Astrocyte of the cerebellum (primary cell): Measurements from ENCODE around the gene NTM.

Source experiments
- DNase-seq: peaks from one replicate; pipeline ENCODE4 v3.0.0-alpha.2; 2011; ENCODE audit warnings: low read depth
- H3K4me3 ChIP-seq: 2 replicates; pipeline ENCODE4 v1.5.1; 2011; ENCODE audit warnings: mild to moderate bottlenecking, low read depth, low read length, moderate library complexity
- in situ Hi-C: cut with HindIII; loops from 2 replicates; pipeline ENCODE4 v1.10.0; 2017; ENCODE audit warnings: low sequenced_read_pairs
- TF ChIP-seq, protein P1 (sequence below): IDR thresholded peaks from 2 replicates; pipeline ENCODE4 v1.5.1; 2012; ENCODE audit warnings: low read length, low read depth, moderate library complexity, mild to moderate bottlenecking; ENCODE audit errors: missing control alignments

NTM gene

DNA sequence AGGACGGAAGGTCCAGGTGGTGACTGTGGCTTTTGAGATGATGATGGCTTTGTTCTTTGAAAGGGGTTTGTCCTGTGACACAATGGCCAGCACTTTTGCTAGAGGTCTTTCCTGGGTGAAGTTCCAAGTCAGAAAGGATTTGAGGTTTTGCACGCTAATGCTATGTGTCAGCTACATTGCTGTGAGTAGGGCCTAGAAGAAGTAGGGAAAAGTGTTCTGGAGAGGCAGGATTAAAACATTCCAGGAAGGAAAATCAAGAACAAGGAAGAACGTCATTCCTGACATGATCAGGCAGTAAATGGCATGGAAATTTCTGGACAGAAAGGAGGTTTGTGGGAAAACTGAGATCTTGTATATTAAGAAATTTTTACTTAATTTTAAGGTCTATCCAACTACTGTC is 290.7 kb downstream of the NTM start:
- no peak for DNase-seq
- in situ Hi-C loops: loop anchor here (25.0 kb wide), 1 partner anchor 599 kb away; no protein-coding TSS in a partner anchor

DNA sequence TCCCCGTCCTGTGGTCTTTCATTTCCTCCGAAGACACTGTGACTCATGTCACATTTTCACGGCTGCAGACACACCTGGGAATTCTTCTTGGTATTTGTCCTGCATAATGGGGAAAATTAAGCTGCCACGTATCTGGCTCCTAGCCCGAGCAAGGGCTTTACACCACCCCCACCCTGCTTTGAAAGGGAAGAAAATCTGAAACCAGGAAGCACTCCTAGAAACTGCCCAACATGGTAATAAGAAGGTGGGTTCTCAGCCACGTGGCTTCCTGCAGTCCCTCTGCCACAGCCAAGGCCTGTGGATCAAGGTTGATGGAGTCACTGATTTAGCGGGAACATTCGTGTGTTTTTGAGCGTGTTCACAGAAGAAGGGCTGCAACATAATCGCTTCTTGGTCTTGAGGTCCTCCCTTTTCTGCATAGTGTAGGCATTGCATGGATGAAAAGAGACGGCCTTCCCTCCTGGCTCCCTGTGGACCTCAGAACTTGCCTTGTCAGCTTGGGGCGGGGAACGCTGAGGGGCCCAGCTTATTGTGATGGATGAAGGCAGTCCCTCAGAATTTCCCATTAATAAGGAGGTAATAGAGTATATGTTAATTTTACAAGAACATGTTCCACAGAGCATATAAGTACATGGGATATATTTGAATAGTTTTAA is 292.0 kb downstream of the NTM start:
- DNase-seq: no peak
- in situ Hi-C loops: loop anchor here (25.0 kb wide), 1 partner anchor 600 kb away; no protein-coding TSS in a partner anchor
- H3K4me3 ChIP-seq: no peak overlapping the region
- TF ChIP-seq, protein P1, sequence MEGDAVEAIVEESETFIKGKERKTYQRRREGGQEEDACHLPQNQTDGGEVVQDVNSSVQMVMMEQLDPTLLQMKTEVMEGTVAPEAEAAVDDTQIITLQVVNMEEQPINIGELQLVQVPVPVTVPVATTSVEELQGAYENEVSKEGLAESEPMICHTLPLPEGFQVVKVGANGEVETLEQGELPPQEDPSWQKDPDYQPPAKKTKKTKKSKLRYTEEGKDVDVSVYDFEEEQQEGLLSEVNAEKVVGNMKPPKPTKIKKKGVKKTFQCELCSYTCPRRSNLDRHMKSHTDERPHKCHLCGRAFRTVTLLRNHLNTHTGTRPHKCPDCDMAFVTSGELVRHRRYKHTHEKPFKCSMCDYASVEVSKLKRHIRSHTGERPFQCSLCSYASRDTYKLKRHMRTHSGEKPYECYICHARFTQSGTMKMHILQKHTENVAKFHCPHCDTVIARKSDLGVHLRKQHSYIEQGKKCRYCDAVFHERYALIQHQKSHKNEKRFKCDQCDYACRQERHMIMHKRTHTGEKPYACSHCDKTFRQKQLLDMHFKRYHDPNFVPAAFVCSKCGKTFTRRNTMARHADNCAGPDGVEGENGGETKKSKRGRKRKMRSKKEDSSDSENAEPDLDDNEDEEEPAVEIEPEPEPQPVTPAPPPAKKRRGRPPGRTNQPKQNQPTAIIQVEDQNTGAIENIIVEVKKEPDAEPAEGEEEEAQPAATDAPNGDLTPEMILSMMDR: no peak

More for the DNA sequence above, 290.7 kb downstream of the NTM start:
- TF ChIP-seq, protein P1: no peak
- H3K4me3 ChIP-seq: no peak overlapping the region

DNA sequence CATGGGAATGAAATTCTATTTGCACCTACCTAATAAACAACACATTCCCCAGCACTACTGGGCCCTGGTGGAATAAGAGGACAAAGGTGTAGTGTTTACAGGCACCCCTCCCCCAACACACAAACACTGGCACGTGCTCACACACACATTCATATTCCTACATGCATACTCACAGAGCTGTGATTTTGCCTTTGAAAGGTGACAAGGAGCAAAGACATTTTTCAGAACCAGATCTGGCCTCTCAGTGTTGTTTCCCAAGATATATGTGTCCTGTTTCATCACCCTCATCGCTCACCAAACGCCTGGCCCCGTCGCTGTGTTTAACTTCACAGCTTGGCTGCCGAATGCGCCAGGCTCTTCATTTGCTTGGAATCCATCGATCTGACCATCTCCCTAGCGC is 292.6 kb downstream of the NTM start:
- TF ChIP-seq, protein P1: no peak
- no peak for DNase-seq
- in situ Hi-C loops: loop anchor here (25.0 kb wide), 1 partner anchor 601 kb away; no protein-coding TSS in a partner anchor
- no peak overlapping the region for H3K4me3 ChIP-seq

DNA sequence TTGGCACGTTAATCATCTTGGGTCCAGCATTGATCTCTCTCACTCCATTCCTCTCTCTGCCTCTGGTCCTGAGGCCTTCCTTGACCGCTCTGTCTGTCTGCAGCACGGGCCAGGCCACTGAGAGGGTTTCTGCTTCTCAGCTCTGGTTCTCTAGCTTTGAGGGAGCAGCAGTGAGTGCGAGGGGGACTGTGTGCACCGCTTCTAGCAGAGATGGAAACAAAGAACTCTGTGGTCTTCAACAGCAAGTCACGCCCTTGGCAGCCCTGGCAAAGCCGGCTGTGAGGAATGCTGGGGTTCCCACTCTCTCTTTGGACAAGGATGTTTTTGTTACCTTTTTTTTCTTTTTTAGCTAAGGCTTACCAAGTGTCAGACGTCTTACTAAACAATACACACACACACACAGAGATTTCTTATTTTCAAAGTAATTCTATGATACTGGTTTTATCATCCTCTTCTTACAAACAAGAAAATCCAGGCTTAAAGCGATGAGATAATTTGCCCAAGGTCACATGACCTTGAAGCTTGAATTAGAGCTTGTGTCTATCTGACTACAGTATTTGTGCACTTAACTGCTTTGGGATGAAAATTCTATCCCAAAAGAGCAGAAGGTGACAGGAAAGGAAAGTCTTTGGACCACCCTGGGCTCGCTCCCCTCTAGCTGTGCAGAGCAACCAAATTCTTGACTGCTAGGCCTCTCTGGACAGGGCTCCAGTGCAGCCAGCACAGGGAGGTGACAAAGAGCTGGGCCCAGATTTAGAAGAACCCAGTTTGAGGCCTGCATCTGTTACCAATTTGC is 293.2 kb downstream of the NTM start:
- in situ Hi-C loops: loop anchor here (25.0 kb wide), 1 partner anchor 601 kb away; no protein-coding TSS in a partner anchor
- no peak for DNase-seq
- no peak overlapping the region for H3K4me3 ChIP-seq
- TF ChIP-seq, protein P1: no peak

DNA sequence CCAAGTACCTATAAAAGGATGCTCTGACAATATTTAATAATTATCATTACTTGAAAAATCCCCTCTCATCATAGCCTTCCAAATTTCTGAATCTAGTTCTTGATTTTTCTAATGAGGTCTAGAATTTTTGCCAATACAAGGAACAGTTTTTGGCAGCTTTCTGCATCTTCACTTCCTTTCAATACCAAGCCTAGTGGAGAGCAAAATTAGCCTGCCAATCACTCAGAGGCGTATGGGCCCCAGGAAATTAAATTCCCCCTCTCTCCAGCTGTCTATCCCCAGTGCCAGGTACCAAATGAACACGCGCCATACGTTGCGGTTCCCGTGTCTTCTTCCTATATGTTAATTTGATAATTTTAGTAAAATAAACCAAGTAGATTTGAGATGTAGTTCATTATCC is 293.9 kb downstream of the NTM start:
- H3K4me3 ChIP-seq: no peak overlapping the region
- no peak for DNase-seq
- TF ChIP-seq, protein P1: no peak
- in situ Hi-C loops: loop anchor here (25.0 kb wide), 1 partner anchor 602 kb away; no protein-coding TSS in a partner anchor

DNA sequence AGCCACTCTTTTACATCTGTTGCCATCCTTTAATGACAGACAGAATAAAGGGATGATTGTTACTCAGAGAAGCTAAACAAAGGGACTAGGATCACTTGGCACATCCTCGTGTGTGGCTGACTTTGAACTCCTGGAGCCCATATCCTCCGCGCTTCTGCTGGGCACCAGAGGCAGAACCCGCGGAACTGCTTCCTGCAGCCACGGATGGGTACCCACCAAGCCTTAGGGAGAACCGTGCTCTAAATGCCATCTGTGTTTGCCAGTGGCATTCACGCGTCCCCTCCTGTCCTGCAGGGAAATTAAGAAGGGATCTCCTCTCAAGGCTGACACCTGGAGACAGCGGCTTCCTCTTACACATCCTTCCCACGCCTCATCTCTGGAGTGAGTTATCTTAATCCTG is 294.4 kb downstream of the NTM start:
- no peak for DNase-seq
- no peak overlapping the region for H3K4me3 ChIP-seq
- in situ Hi-C loops: loop anchor here (25.0 kb wide), 1 partner anchor 603 kb away; no protein-coding TSS in a partner anchor
- TF ChIP-seq, protein P1: no peak
